ENCODE measurements around the gene TRIP10. TPM values are rescaled to one million over a fixed set of nuclear protein-coding genes. Genes with fewer than 3 reads are reported as not detected.
"Not testable (repeated sequence)": the region's sequence is repeated elsewhere in the genome, so short reads cannot be mapped to it uniquely, and the experiment has no call there.

Gene TRIP10
- total RNA-seq, 1 donor from 2014 or later, result 66.3 TPM

DNA sequence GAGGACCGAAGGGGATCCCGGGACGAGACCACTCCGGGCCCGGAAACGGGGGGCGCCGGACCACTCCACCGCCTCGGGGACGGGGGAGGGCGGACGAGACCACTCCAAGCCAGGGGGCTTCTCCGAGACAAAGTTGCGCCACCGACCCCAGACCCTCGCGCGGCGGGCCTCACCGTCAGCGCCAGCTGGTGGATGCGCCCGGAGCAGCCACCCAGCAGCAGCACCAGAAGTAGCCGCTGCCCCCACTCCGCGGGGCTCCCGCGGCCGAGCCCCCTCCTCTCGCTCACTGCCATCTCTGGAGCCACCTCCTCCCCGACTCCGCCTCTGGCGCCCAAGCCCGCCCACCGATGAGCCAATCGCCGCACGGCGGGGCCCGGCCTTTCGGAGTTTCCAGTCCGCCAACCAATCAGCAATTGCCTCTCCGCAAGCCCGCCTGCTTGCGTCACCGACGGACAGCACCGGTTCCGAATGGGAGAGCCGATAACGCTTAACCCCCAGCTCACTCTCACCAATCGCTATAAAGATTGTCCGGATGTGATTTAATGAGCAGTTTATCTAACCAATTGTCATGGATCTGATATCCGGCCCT, 2.1 kb upstream of the TRIP10 start, which contains the start of gene GPR108:
TSS of gene GPR108 (minus strand) at position 297 of the 589 bp plus-strand sequence. CDS start at position 293, 4 bp downstream.
- H3K4me1 Mint-ChIP-seq, result peaks cover 39% of the 10 kb centered on the region
- H3K4me3 Mint-ChIP-seq, result peak within 1 kb of the TSS; percentile 98
- H3K27ac Mint-ChIP-seq, result peak within 1 kb of the TSS; percentile 99
- H3K9me3 Mint-ChIP-seq, result no peaks in the 10 kb centered on the region
- peak; percentile 100 for DNase-seq
- intact Hi-C loops (cut with micrococcal nuclease), result loop anchor here (1.0 to 5.0 kb wide), 7 partner anchors 63 to 1205 kb away; partner anchors contain the start of genes ALKBH7, PET100, TIMM44 and TNFSF9
- peaks cover 27% of the 10 kb centered on the region for H3K36me3 Mint-ChIP-seq (ENCODE audit: low read depth)
- H3K27me3 Mint-ChIP-seq, result no peaks in the 10 kb centered on the region

GRCh38 chr19:6737873-6738786, 1.4 kb upstream of the TRIP10 start:
- Mint-ChIP-seq H3K36me3 (ENCODE audit: low read depth) (peaks cover 26% of the 10 kb centered on the region), H3K9me3 (no peaks in the 10 kb centered on the region), H3K4me1 (peaks cover 36% of the 10 kb centered on the region), H3K27me3 (no peaks in the 10 kb centered on the region), H3K27ac (peak overlapping the region; percentile 99), H3K4me3 (peak overlapping the region; percentile 98)
- peak; percentile 93 for DNase-seq
- intact Hi-C loops (cut with micrococcal nuclease), result loop anchor here (1.0 to 5.0 kb wide), 11 partner anchors 15 to 1204 kb away; partner anchors contain the start of genes ALKBH7, PET100, SH2D3A and TIMM44

- no peak for DNase-seq
- intact Hi-C loops (cut with micrococcal nuclease), result loop anchor here (1.0 to 5.0 kb wide), 7 partner anchors 14 to 1203 kb away; partner anchors contain the start of genes PET100, SH2D3A, TIMM44 and TNFSF9
- H3K9me3 Mint-ChIP-seq, result no peaks in the 10 kb centered on the region
- H3K36me3 Mint-ChIP-seq (ENCODE audit: low read depth), result peaks cover 28% of the 10 kb centered on the region
- H3K4me3 Mint-ChIP-seq, result peak overlapping the region; percentile 98
- peaks cover 36% of the 10 kb centered on the region for H3K4me1 Mint-ChIP-seq
- H3K27me3 Mint-ChIP-seq, result no peaks in the 10 kb centered on the region
- peak overlapping the region; percentile 99 for H3K27ac Mint-ChIP-seq
These were observed 592 bp upstream of the TRIP10 start for GRCh38 chr19:6738787-6739389.

GRCh38 chr19:6739883-6740588, 556 bp downstream of the TRIP10 start:
- Mint-ChIP-seq H3K27me3 (no peaks in the 10 kb centered on the region), H3K9me3 (no peaks in the 10 kb centered on the region), H3K36me3 (ENCODE audit: low read depth) (peaks cover 32% of the 10 kb centered on the region), H3K4me3 (peak overlapping the region; percentile 98), H3K4me1 (peaks cover 39% of the 10 kb centered on the region), H3K27ac (peak overlapping the region; percentile 79)
- peak; percentile 72 for DNase-seq
- intact Hi-C loops (cut with micrococcal nuclease), result loop anchor here (5.0 kb wide), 3 partner anchors 208 to 1202 kb away; partner anchors contain the start of genes PET100, TIMM44, TNFSF9 and XAB2

GRCh38 chr19:6740589-6741343, 1.3 kb downstream of the TRIP10 start:
- Mint-ChIP-seq H3K9me3 (no peaks in the 10 kb centered on the region), H3K36me3 (ENCODE audit: low read depth) (peaks cover 37% of the 10 kb centered on the region), H3K27me3 (no peaks in the 10 kb centered on the region), H3K27ac (peak overlapping the region; percentile 63), H3K4me3 (peak overlapping the region; percentile 98), H3K4me1 (peaks cover 38% of the 10 kb centered on the region)
- DNase-seq, result peak; percentile 75
- intact Hi-C loops (cut with micrococcal nuclease), result no loop called here

GRCh38 chr19:6743066-6743465, 3.6 kb downstream of the TRIP10 start:
- no peak overlapping the region for H3K4me3 Mint-ChIP-seq
- H3K36me3 Mint-ChIP-seq (ENCODE audit: low read depth), result peaks cover 39% of the 10 kb centered on the region
- H3K9me3 Mint-ChIP-seq, result no peaks in the 10 kb centered on the region
- intact Hi-C loops (cut with micrococcal nuclease), result no loop called here
- no peak overlapping the region for H3K27ac Mint-ChIP-seq
- DNase-seq, result no peak
- peaks cover 24% of the 10 kb centered on the region for H3K4me1 Mint-ChIP-seq
- no peaks in the 10 kb centered on the region for H3K27me3 Mint-ChIP-seq

- Mint-ChIP-seq H3K9me3 (no peaks in the 10 kb centered on the region), H3K4me3 (no peak overlapping the region), H3K27me3 (no peaks in the 10 kb centered on the region), H3K4me1 (peaks cover 16% of the 10 kb centered on the region), H3K27ac (peak overlapping the region; percentile 49), H3K36me3 (ENCODE audit: low read depth) (peaks cover 45% of the 10 kb centered on the region)
- no peak for DNase-seq
- intact Hi-C loops (cut with micrococcal nuclease), result no loop called here
These were observed 4.4 kb downstream of the TRIP10 start for GRCh38 chr19:6743714-6744380.

GRCh38 chr19:6744381-6745301, 5.2 kb downstream of the TRIP10 start:
- Mint-ChIP-seq H3K36me3 (ENCODE audit: low read depth) (peaks cover 48% of the 10 kb centered on the region), H3K4me1 (peaks cover 11% of the 10 kb centered on the region), H3K27ac (no peak overlapping the region), H3K4me3 (no peak overlapping the region), H3K9me3 (no peaks in the 10 kb centered on the region), H3K27me3 (no peaks in the 10 kb centered on the region)
- DNase-seq, result no peak
- intact Hi-C loops (cut with micrococcal nuclease), result no loop called here

GRCh38 chr19:6745965-6746364, 6.5 kb downstream of the TRIP10 start:
- H3K27me3 Mint-ChIP-seq, result no peaks in the 10 kb centered on the region
- H3K4me3 Mint-ChIP-seq, result no peak overlapping the region
- intact Hi-C loops (cut with micrococcal nuclease), result no loop called here
- H3K27ac Mint-ChIP-seq, result no peak overlapping the region
- peaks cover 9% of the 10 kb centered on the region for H3K4me1 Mint-ChIP-seq
- H3K36me3 Mint-ChIP-seq (ENCODE audit: low read depth), result peaks cover 54% of the 10 kb centered on the region
- DNase-seq, result no peak
- no peaks in the 10 kb centered on the region for H3K9me3 Mint-ChIP-seq

DNA sequence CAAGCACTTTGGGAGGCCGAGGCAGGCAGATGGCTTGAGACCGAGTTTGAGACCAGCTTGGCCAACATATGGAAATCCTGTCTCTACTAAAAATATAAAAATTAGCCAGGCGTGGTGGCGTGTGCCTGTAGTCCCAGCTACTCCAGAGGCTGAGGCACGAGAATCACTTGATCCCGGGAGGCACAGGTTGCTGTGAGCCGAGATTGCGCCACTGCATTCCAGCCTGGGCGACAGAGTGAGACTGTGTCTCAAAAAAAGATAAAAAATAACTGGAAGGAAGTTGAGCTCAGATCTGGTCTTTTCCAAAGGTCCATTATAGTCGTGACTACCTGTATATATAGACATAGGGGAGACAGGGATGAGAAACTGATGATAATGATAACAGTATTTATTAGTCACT, 9.1 kb downstream of the TRIP10 start:
- peaks cover 58% of the 10 kb centered on the region for H3K36me3 Mint-ChIP-seq (ENCODE audit: low read depth)

DNA sequence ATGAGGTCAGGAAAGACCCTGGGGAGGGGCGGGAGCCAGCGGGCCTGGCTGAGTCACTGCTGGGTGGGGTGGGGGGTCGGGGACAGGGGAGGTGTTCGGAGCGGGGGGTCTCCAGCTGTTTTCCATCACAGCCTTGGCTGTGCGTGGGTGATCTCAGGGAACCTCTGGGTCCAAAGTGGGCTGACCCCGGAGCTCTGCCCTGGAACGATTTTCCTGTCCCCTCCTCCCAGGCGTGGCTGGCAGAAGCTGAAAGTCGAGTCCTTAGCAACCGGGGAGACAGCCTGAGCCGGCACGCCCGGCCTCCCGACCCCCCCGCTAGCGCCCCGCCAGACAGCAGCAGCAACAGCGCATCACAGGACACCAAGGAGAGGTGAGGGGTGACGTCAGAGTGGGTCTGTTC, 10.6 kb downstream of the TRIP10 start:
- peaks cover 60% of the 10 kb centered on the region for H3K36me3 Mint-ChIP-seq (ENCODE audit: low read depth)
- H3K27me3 Mint-ChIP-seq, result no peaks in the 10 kb centered on the region
- H3K9me3 Mint-ChIP-seq, result no peaks in the 10 kb centered on the region
- intact Hi-C loops (cut with micrococcal nuclease), result loop anchor here (5.0 kb wide), 1 partner anchor 233 kb away; no protein-coding TSS in a partner anchor
- H3K4me1 Mint-ChIP-seq, result peaks cover 10% of the 10 kb centered on the region
- no peak overlapping the region for H3K4me3 Mint-ChIP-seq
- no peak for DNase-seq
- H3K27ac Mint-ChIP-seq, result no peak overlapping the region

More for the DNA sequence above, 9.1 kb downstream of the TRIP10 start:
- H3K4me3 Mint-ChIP-seq; DNase-seq; intact Hi-C loops (cut with micrococcal nuclease); H3K27ac Mint-ChIP-seq; H3K9me3 Mint-ChIP-seq; H3K27me3 Mint-ChIP-seq: not testable (repeated sequence)
- peaks cover 11% of the 10 kb centered on the region for H3K4me1 Mint-ChIP-seq

All from activated CD4-positive, alpha-beta T cell treated with anti-CD3 and anti-CD28 coated beads, Interleukin-2, amount 10 ng/mL, durations not matched to agents 24 days and 14 days (primary cell).